ENCODE results near the gene TXNRD2. TPM values are rescaled to one million over a fixed set of nuclear protein-coding genes. Genes with fewer than 3 reads are reported as not detected.

TXNRD2 gene
- total RNA-seq, 4 donors from 2014 or later, result 34.8 to 40.6 (median 37.8) TPM

DNA sequence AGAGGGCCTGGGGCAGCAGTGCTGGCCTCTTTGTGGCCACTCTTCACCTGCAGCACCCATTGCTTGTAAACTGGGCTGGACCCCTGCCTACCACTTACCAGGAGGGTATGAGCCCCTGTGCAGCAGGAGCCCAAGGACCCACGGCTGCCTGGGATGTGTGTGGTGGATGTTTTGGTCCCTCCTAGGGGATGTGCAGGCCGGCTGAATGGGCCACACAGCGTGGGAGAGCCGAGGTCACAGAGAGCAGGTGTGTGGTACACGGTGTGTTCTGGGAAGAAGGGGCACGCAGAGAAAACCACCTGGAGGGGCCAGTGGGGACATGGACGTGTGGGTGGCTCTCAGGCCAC, 67.7 kb downstream of the TXNRD2 start:
- H3K9me3 ChIP-seq, result no peaks in the 10 kb centered on the region
- peak overlapping the region; percentile 23 to 79 (median 54) for H3K27ac ChIP-seq
- no peak overlapping the region for H3K4me3 ChIP-seq
- no peaks in the 10 kb centered on the region for H3K27me3 ChIP-seq
- peaks cover 0 to 38% (median 0%) of the 10 kb centered on the region in 3 donors for H3K36me3 ChIP-seq
- peaks cover 0 to 85% (median 18%) of the 10 kb centered on the region in 4 donors for H3K4me1 ChIP-seq
- TF ChIP-seq, protein P1, sequence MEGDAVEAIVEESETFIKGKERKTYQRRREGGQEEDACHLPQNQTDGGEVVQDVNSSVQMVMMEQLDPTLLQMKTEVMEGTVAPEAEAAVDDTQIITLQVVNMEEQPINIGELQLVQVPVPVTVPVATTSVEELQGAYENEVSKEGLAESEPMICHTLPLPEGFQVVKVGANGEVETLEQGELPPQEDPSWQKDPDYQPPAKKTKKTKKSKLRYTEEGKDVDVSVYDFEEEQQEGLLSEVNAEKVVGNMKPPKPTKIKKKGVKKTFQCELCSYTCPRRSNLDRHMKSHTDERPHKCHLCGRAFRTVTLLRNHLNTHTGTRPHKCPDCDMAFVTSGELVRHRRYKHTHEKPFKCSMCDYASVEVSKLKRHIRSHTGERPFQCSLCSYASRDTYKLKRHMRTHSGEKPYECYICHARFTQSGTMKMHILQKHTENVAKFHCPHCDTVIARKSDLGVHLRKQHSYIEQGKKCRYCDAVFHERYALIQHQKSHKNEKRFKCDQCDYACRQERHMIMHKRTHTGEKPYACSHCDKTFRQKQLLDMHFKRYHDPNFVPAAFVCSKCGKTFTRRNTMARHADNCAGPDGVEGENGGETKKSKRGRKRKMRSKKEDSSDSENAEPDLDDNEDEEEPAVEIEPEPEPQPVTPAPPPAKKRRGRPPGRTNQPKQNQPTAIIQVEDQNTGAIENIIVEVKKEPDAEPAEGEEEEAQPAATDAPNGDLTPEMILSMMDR (IDR thresholded peaks at IDR 0.05), result no peak
- TF ChIP-seq POLR2A (IDR thresholded peaks at IDR 0.05), result no peak
- TF ChIP-seq EP300 (IDR thresholded peaks at IDR 0.05), result no peak
- WGBS, 2 donors, result 71 to 82% methylated on average over 6 to 7 of the region's 7 CpGs
- DNase-seq (ENCODE audit: low spot score in 2 of 2), result peak in 1 of 2 donors; percentile 7

DNA sequence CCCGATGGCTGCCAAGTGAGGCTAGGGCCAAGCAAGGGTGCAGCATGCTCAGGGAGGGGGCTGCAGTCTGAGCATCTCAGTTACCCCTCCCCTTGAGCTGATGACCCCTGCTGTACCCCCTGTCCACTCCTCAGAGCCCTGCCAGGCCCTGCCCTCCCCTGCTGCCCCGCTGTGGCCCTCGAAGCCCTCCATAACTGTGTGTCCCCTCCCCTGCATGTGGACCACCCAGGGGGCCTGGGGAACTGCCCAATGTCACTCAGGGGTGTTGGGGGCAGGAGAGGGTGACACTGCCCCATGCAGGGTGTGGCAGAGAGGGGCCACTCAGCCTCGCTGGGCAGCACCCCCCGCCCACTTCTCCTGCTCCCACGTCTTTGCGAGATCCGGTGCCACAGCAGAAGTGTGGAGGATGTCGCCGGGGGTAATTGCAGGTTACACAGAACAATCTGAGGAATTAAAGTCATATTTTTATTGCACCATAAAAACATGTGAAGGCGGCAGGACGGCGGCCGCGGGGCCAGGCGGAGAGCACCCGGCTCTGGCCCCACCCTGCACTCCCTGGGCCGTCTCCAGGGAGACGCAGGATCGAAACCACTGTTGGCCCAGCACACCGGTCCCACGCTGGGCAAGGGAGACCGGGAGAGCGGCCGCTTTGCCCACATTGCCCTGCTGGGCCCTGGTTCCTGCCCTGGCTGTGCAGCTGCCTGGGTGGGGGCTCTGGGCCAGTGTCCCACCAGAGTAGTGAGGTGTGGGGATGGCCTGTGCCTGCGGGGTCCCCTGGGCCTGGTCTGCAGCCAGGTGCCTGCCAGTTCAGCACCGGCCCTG, 68.3 kb downstream of the TXNRD2 start:
- TF ChIP-seq POLR2A (IDR thresholded peaks at IDR 0.05) (no peak), EP300 (IDR thresholded peaks at IDR 0.05) (no peak)
- Histone ChIP-seq H3K4me1 (peaks cover 0 to 86% (median 20%) of the 10 kb centered on the region in 4 donors), H3K27me3 (no peaks in the 10 kb centered on the region), H3K4me3 (no peak overlapping the region), H3K36me3 (peaks cover 0 to 34% (median 0%) of the 10 kb centered on the region in 3 donors), H3K27ac (peak overlapping the region in 3 of 4 donors; percentile 42 to 79 (median 59)), H3K9me3 (no peaks in the 10 kb centered on the region)
- peak in 1 of 2 donors; percentile 8 for DNase-seq (ENCODE audit: low spot score in 2 of 2)
- WGBS, 2 donors, result 54 to 58% methylated on average over 21 to 23 of the region's 27 CpGs

DNA sequence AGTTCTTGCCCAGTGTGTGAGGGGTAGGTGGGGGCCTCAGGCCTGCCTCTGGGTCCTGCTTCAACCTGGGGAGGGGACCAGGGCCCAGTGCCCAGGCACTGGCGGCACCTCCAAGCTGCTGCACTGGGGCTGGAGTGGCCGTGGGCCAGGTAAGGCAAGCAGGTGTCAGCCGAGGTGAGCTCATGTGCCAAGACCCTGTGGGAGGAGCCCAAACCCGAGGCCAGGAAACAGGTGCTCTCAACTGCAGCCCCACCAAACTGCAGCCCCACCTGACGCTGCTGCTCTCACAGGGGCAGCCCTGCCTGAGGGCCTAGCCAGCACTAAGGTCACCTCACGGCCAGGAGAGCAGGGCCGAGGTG, 68.9 kb downstream of the TXNRD2 start:
- TF ChIP-seq, protein P1 (IDR thresholded peaks at IDR 0.05), result no peak
- TF ChIP-seq EP300 (IDR thresholded peaks at IDR 0.05), result no peak
- TF ChIP-seq POLR2A (IDR thresholded peaks at IDR 0.05), result no peak
- no peaks in the 10 kb centered on the region for H3K27me3 ChIP-seq
- H3K27ac ChIP-seq, result peak overlapping the region in 1 of 4 donors; percentile 79
- H3K4me1 ChIP-seq, result peaks cover 0 to 84% (median 20%) of the 10 kb centered on the region in 4 donors
- H3K4me3 ChIP-seq, result no peak overlapping the region
- WGBS, 2 donors, result 66 to 73% methylated on average over 2 to 4 of the region's 7 CpGs
- no peaks in the 10 kb centered on the region for H3K9me3 ChIP-seq
- DNase-seq (ENCODE audit: low spot score in 2 of 2), result peak in 1 of 2 donors; percentile 11
- H3K36me3 ChIP-seq, result peaks cover 0 to 28% (median 0%) of the 10 kb centered on the region in 3 donors

DNA sequence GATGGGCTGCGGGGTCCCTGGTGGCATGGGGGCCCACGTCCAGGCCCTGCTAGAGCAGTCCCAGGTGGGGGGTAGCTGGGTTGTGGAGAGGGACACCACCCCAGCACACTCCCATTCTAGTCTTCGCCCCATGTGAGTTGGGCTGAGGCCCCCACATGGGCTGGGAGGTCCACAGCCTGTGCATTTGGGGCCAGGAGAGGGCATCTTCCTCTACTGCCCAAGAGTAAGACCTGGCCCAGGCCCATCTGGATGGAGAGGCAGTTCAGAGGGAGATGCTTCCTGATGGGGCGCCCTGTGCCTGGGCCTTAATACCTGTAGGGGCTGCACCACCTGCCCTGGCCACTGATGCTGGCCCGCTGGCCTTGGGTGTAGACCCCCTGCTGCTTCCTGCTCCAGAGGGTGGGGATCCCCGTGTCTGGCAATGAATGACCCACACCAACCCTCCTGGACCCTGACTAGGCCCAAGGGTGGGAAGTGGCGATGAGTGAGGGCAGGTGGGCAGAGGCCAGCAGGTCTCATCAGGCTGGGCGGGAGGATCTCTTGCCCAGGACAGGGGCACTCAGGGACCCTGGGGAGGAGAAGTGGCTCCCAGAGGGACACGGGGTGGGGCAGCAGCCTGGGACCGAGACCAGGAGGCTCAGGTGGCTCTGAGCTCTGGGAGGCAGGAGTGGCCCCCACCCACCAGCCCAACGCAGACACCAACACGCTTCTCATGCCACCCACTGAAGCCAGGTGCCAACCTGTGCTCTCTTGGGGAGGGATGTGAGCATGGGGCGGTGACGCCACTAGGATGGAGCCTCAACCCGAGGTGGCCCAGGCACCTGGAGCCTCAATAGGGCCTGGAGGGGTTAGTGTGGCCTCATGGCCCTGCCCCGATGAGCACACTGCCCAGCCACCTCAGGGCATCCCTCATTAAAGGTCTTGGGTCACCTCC, 69.5 kb downstream of the TXNRD2 start:
- peaks cover 0 to 28% (median 0%) of the 10 kb centered on the region in 3 donors for H3K36me3 ChIP-seq
- H3K9me3 ChIP-seq, result no peaks in the 10 kb centered on the region
- 96 to 97% methylated on average over 13 to 14 of the region's 16 CpGs for WGBS, 2 donors
- no peak overlapping the region for H3K4me3 ChIP-seq
- TF ChIP-seq, protein P1 (IDR thresholded peaks at IDR 0.05), result no peak
- TF ChIP-seq EP300 (IDR thresholded peaks at IDR 0.05) (no peak), POLR2A (IDR thresholded peaks at IDR 0.05) (no peak)
- peak in 1 of 2 donors; percentile 8 for DNase-seq (ENCODE audit: low spot score in 2 of 2)
- no peaks in the 10 kb centered on the region for H3K27me3 ChIP-seq
- H3K27ac ChIP-seq, result peak overlapping the region in 2 of 4 donors; percentile 79 to 80
- peaks cover 0 to 82% (median 20%) of the 10 kb centered on the region in 4 donors for H3K4me1 ChIP-seq

DNA sequence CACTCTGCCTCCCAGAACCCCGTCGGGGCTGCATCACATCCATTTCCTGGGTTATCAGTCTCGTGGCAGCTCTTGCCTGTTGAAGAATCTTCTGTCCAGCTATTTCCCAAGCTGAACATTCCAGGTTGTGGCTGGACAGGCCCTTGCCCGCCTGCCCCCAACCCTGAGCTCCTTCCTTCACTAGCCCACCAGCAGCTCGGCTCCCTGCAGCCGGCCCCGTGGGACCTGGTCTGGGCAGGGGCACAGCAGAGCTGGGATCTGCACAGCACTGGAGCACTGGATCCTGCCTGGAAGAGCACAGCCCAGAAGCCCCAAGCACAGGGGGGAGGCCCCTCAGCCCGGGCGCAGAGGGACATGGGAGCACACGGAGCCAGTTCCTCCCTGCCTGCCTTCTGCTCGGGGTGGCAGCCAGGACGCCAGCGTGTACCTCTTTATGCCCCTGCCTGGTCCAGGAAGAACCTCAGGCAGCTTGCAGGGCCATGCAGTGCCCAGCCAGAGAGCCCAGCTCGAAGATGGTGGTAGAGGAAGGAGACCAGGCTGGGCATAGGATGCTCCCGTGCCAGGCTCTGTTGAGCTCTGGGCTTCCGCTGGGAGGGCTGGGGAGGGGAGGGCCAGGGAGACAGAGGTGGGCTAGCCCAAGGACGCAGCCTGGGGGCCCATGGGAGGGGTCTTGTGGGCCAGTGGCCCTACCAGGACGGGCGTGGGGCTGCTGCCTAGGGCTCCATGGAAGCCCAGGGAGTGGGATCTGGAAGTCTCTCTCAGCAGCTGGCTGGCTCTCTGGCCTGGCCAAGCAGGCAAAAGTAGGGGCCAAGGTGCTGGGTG, 70.4 kb downstream of the TXNRD2 start:
- Histone ChIP-seq H3K27me3 (no peaks in the 10 kb centered on the region), H3K27ac (peak overlapping the region in 3 of 4 donors; percentile 19 to 80 (median 79)), H3K9me3 (no peaks in the 10 kb centered on the region), H3K4me3 (no peak overlapping the region), H3K4me1 (peaks cover 0 to 73% (median 20%) of the 10 kb centered on the region in 4 donors), H3K36me3 (peaks cover 0 to 20% (median 0%) of the 10 kb centered on the region in 3 donors)
- peak in 1 of 2 donors; percentile 1 for DNase-seq (ENCODE audit: low spot score in 2 of 2)
- 74 to 77% methylated on average over 16 of the region's 19 CpGs for WGBS, 2 donors
- TF ChIP-seq, protein P1 (IDR thresholded peaks at IDR 0.05), result no peak
- no peak for TF ChIP-seq POLR2A (IDR thresholded peaks at IDR 0.05)
- no peak for TF ChIP-seq EP300 (IDR thresholded peaks at IDR 0.05)

Measured in tibial nerve (tissue), 4 donors.